HUES48 (cell line): ENCODE results near the gene USP32.

Experiments
- H3K27ac ChIP-seq: one replicate; pipeline ENCODE4 v1.7.0; 2013; ENCODE audit warnings: low read depth, low read length, inconsistent platforms
- H3K27me3 ChIP-seq: 2 replicates; pipeline ENCODE4 v1.6.1; 2013; ENCODE audit warnings: mild to moderate bottlenecking, low read length; ENCODE audit not compliant: control insufficient read depth, insufficient read depth
- H3K36me3 ChIP-seq: 2 replicates; pipeline ENCODE4 v1.6.1; 2013; ENCODE audit warnings: low read length; ENCODE audit not compliant: control insufficient read depth, insufficient read depth
- H3K4me1 ChIP-seq: 2 replicates; pipeline ENCODE4 v1.6.1; 2013; ENCODE audit warnings: mild to moderate bottlenecking, low read length; ENCODE audit not compliant: control insufficient read depth, insufficient read depth
- H3K4me3 ChIP-seq: 2 replicates; pipeline ENCODE4 v1.5.1; 2013; ENCODE audit warnings: mild to moderate bottlenecking, low read depth, low read length
- H3K9ac ChIP-seq: 2 replicates; pipeline ENCODE4 v1.6.1; 2013; ENCODE audit warnings: mild to moderate bottlenecking, low read depth, low read length, moderate library complexity
- H3K9me3 ChIP-seq: 2 replicates; pipeline ENCODE4 v1.6.1; 2013; ENCODE audit warnings: low read length; ENCODE audit not compliant: control insufficient read depth, insufficient read depth

Gene USP32

DNA sequence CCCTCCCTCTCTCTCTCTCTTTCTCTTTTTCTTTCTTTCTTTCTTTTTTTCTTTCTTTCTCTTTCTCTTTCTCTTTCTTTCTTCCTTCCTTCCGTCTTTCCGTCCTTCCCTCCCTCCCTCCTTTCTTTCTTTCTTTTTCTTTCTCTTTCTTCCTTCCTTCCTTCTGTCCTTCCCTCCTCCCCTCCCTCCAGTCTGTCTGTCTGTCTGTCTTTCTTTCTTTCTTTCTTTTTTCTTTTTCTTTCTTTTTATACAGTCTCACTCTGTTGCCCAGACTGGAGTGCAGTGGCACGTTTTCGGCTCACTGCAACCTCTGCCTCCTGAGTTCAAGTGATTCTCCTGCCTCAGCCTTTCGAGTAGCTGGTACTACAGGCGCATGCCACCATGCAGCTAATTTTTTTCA is 227.8 kb downstream of the USP32 start:
- H3K4me3 ChIP-seq, result no peak overlapping the region
- H3K9ac ChIP-seq, result no peak overlapping the region
- no peaks in the 10 kb centered on the region for H3K36me3 ChIP-seq
- H3K9me3 ChIP-seq, result no peaks in the 10 kb centered on the region
- peaks cover 30% of the 10 kb centered on the region for H3K4me1 ChIP-seq
- H3K27ac ChIP-seq, result no peak overlapping the region
- no peaks in the 10 kb centered on the region for H3K27me3 ChIP-seq

DNA sequence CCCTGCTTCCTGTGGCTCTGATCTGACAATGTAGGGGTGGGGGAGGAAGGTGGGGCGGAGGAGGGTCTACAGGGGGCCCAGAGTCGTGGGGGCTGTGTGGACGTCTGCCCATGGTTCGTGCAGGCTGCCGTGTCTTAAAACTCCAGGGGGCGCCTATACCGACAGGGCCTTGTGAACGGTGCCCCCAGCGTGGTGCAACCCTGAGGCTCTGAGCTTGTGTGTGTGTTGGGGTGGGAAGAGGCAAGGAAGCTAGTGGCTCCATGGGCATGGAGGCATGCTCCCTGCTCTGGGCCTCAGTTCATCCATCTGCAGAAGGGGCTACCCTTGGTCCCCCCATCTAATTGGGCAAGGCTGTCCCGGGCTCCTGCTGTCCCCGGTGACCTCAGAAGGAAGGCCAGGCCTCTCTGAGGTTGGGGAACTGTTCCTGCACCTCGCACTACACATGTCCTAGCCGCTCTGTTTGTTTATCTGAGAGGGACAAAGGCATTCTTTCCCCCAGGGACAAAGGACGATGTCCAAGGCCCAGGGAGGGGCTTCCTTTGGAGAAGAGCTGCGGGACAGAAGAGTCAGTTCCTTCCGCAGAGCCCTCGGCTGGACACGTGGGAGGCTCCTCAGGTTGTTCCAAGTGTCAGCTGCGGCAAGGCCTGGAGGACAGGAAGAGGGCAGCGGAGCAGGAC is 228.7 kb downstream of the USP32 start:
- Histone ChIP-seq H3K27ac (no peak overlapping the region), H3K9ac (no peak overlapping the region), H3K4me3 (no peak overlapping the region), H3K36me3 (no peaks in the 10 kb centered on the region), H3K9me3 (no peaks in the 10 kb centered on the region), H3K27me3 (no peaks in the 10 kb centered on the region), H3K4me1 (peaks cover 36% of the 10 kb centered on the region)

DNA sequence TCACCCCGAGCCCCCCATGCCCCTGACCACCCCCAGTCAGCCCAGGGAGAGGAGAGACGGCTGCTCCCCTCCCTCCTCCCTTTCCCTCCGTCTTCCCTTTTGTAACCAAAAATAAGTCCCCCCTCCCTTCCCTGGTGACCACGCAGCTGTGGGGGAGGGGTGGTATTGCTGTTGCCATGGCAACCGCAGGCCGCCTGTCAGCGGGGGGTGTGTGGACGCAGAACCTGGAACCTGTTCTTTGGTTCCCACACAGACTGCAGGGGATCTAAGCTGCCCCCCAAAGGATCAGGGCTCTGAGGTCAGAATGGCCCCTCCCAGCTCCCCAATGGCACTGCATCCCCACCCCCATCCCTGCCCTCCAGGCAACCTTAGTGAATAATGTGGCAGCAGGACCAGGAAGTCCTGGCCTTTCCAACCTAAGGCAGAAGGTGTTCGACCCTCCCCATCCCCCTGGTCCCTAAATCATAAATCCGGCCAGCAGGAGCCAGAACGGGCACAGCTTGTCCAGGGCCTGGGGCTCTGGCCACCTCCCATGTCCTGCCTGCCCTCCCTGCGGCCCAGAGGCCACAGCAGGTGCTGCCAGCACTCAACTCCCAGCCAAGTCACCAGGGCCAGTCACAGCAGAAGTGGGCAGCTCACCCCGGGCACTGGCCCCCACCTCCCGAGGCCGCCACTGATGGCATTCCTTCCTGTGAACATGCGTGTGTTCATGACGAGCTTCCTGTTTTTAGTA is 230.2 kb downstream of the USP32 start:
- H3K36me3 ChIP-seq, result no peaks in the 10 kb centered on the region
- no peaks in the 10 kb centered on the region for H3K9me3 ChIP-seq
- no peak overlapping the region for H3K9ac ChIP-seq
- H3K4me3 ChIP-seq, result no peak overlapping the region; the same call in 1 of the 2 replicates
- no peak overlapping the region for H3K27ac ChIP-seq
- H3K27me3 ChIP-seq, result no peaks in the 10 kb centered on the region
- H3K4me1 ChIP-seq, result peaks cover 36% of the 10 kb centered on the region

DNA sequence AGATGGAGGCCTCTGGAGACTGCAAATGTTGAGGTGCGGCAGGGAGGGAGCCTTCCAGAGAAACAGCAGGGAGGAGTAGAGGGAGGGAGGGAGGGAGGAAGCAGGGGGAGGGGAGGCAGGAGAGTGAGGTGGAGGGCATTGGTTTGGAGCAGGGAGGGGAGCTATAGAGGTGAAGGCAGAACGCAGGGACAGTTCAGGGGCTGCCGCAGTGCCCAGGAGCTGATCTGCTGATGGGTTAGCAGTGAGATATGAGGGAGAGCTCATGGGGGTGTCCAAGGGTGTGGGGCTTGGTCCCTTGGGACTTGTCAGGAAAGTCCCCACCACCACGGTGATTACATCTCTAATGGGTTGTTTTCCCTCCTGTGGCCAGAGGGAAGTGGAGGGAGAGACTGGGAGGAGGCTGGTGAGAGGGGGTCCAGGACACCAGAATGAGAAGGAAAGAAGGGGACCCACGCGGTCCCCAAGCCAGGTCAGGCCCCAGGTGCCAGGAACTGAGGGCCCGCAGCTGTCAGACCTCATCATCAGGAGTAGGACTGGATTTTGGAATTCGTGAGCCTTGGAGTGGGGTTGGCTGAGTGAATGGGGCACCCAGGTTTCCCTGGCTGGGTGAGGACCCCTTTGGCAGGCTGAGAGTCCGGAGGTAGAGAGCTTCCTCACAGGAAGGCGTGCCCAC is 231.0 kb downstream of the USP32 start:
- H3K9me3 ChIP-seq, result no peaks in the 10 kb centered on the region
- H3K36me3 ChIP-seq, result no peaks in the 10 kb centered on the region
- H3K27me3 ChIP-seq, result no peaks in the 10 kb centered on the region
- H3K9ac ChIP-seq, result no peak overlapping the region
- peaks cover 36% of the 10 kb centered on the region for H3K4me1 ChIP-seq
- no peak overlapping the region for H3K27ac ChIP-seq
- H3K4me3 ChIP-seq, result no peak overlapping the region

DNA sequence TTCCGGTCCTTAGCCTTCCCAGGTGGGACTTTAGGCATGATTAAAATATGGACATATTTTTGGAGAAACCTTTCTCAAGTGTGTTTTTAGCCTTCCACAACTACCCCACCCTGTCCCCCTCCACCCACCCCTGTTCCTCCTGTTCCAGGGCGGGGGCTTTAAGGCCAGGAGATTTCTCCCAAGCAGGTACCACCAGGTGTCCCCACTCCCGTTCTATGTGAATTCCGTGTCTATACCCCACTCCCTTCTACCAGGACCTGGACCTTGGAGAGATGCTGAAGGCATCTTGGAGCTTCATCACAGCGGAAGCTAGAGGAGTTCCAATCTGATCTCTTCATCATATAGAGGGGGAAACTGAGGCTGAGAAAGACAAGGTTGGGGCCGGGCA is 232.5 kb downstream of the USP32 start:
- no peak overlapping the region for H3K9ac ChIP-seq
- no peak overlapping the region for H3K27ac ChIP-seq
- H3K4me1 ChIP-seq, result peaks cover 47% of the 10 kb centered on the region
- H3K27me3 ChIP-seq, result no peaks in the 10 kb centered on the region
- H3K9me3 ChIP-seq, result no peaks in the 10 kb centered on the region
- no peaks in the 10 kb centered on the region for H3K36me3 ChIP-seq
- H3K4me3 ChIP-seq, result no peak overlapping the region

DNA sequence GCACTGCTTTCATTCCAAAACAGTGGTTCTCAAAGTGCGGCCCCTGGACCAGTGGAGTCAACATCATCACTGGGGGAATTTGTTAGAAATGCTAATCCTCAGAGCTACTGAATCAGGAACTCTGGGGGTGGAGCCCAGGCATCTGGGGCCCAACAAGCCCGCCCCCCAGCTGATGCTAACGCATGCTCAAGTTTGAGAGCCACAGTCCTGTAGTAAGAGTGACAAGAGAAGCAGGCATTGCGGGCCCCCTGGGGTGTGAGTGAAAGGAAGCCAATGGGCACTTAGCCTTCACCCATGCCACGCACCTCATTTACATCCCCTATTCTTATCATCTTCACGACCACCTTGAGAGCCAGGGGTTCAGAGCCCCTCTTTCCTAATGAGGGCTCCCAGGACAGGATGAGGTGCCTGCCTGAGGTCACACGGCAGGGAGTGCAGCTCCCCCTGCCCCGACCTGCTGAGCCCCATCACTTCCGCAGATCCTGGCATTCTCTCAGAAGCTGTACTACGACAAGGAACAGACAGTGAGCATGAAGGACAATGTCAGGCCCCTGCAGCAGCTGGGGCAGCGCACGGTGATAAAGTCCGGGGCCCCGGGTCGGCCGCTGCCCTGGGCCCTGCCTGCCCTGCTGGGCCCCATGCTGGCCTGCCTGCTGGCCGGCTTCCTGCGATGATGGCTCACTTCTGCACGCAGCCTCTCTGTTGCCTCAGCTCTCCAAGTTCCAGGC is 233.0 kb downstream of the USP32 start:
- peak overlapping the region; percentile 33; the same call in 1 of the 2 replicates for H3K4me3 ChIP-seq
- H3K27me3 ChIP-seq, result no peaks in the 10 kb centered on the region
- H3K9ac ChIP-seq, result no peak overlapping the region
- no peaks in the 10 kb centered on the region for H3K9me3 ChIP-seq
- no peak overlapping the region for H3K27ac ChIP-seq
- no peaks in the 10 kb centered on the region for H3K36me3 ChIP-seq
- peaks cover 47% of the 10 kb centered on the region for H3K4me1 ChIP-seq

DNA sequence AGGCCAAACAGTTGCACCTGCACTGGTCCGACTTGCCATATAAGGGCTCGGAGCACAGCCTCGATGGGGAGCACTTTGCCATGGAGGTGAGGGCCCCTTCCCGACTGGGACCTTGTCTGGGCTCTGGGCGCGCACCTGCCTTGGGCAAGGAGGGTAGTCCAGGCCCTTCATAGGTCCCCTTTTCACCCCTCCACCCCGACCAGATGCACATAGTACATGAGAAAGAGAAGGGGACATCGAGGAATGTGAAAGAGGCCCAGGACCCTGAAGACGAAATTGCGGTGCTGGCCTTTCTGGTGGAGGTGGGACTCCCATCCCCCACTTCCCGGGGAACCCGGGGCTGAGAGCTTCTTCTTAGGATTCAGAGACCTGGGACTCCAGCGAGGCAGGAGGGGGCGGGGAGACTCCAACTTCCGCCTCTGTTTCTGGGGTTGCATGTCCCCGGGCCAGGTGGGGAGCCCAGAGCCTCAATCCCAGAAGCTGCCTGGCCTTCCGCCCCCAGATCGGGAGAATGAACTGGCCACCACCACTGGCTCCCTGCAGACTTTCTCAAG is 234.4 kb downstream of the USP32 start:
- Histone ChIP-seq H3K4me1 (peaks cover 37% of the 10 kb centered on the region), H3K9ac (no peak overlapping the region), H3K4me3 (no peak overlapping the region), H3K27me3 (no peaks in the 10 kb centered on the region), H3K36me3 (no peaks in the 10 kb centered on the region), H3K9me3 (no peaks in the 10 kb centered on the region), H3K27ac (no peak overlapping the region)

DNA sequence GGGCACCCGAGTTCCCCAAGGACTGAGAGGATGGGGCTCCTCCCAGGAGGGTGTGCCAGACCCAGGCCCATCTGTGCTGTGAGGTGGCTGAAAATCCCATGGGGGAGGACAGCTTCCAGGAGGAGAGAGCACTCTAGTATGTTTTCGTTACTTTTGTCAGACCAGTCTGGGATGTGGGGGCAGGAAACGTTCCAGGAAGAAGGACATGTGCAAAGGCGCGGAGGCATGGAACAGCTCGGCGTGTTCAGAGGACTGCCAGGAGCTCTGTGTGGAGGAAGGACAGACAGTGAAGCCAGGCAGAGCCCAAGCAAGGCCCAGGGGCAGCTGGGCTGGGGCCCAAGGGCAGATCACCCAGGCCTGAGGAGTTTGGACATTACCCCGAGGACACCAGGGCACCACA is 235.2 kb downstream of the USP32 start:
- no peak overlapping the region for H3K4me3 ChIP-seq
- no peaks in the 10 kb centered on the region for H3K36me3 ChIP-seq
- H3K9ac ChIP-seq, result no peak overlapping the region
- H3K9me3 ChIP-seq, result no peaks in the 10 kb centered on the region
- no peak overlapping the region for H3K27ac ChIP-seq
- peaks cover 34% of the 10 kb centered on the region for H3K4me1 ChIP-seq
- peaks cover 4% of the 10 kb centered on the region for H3K27me3 ChIP-seq

DNA sequence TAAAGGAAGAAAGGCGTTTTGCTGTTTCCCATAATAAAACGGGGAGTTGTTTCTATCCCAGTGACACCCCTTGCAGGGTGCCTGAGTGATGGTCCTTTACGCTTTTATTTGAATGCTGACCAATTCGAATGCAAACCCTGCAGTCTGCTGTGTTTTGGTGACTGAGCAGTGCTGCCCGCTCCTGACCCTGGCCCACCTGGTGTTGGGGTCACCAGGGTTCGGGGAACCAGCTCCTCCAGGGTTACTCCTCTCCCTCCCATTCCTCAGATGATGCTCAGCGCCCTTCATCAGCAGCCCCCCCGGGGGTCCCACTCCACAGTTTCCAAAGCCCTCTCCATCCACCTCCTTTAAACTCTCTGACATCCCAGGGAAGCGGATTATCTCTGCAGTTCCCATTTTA is 236.1 kb downstream of the USP32 start:
- no peak overlapping the region for H3K9ac ChIP-seq
- H3K4me3 ChIP-seq, result no peak overlapping the region
- no peaks in the 10 kb centered on the region for H3K9me3 ChIP-seq
- peaks cover 34% of the 10 kb centered on the region for H3K4me1 ChIP-seq
- no peak overlapping the region for H3K27ac ChIP-seq
- peaks cover 13% of the 10 kb centered on the region for H3K27me3 ChIP-seq
- no peaks in the 10 kb centered on the region for H3K36me3 ChIP-seq

DNA sequence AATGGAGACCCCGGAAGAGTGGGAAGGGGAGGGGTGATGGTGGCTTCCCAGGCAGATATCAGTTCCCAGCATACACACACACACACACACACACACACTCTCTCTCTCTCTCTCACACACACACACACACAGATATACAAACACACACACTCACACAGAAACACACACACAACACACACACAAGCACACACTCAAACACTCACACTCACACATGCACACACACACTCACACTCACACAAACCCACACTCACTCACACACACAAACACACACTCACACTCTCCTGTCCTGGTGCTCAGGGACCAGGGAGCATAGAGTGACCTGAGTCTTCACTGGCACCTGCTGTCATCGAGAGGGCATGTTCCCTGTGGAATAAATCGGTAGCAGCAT is 236.5 kb downstream of the USP32 start:
- no peaks in the 10 kb centered on the region for H3K36me3 ChIP-seq
- H3K9ac ChIP-seq, result no peak overlapping the region
- peaks cover 33% of the 10 kb centered on the region for H3K4me1 ChIP-seq
- H3K27me3 ChIP-seq, result peaks cover 17% of the 10 kb centered on the region
- no peak overlapping the region for H3K27ac ChIP-seq
- H3K4me3 ChIP-seq, result no peak overlapping the region
- no peaks in the 10 kb centered on the region for H3K9me3 ChIP-seq
